ENCODE measurements around the gene CCAR1.
"Not testable (repeated sequence)": the region's sequence is repeated elsewhere in the genome, so short reads cannot be mapped to it uniquely, and the experiment has no call there.

DNA sequence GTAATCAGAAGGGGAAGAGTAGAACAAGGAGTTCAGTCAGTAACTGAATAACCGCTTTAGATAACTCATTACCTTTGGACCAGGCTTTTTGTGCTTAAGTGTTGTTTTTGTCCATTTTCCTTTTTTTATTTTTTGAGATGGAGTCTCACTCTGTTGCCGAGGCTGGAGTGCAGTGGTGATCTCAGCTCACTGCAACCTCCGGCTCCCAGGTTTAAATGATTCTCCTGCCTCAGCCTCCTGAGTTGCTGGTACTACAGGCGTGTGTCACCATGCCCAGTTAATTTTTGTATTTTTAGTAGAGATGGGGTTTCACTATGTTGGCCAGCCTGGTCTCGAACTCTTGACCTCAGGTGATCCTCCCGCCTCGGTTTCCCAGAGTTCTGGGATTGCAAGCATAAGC is 14.7 kb downstream of the CCAR1 start:
- TF ChIP-seq CTCF (conservative IDR thresholded peaks at IDR 0.05 in 1 of 2, IDR thresholded peaks at IDR 0.05 in 1 of 2; ENCODE audit: extremely low read depth in 1 of 2, insufficient read depth in 1 of 2, low read depth in 1 of 2, low read length in 2 of 2); EZH2 (IDR thresholded peaks at IDR 0.05; ENCODE audit: borderline replicate concordance, low read length): not testable (repeated sequence)
